SH-SY5Y (cell line): ENCODE measurements around the gene SAP25.

Experiments
- GATA2 ChIP-seq: IDR thresholded peaks from 2 replicates; pipeline ENCODE4 v1.6.1; 2011; ENCODE audit warnings: mild to moderate bottlenecking, low read depth, low read length
- GATA3 ChIP-seq: IDR thresholded peaks from 2 replicates; pipeline ENCODE4 v1.6.1; 2011; ENCODE audit warnings: low read depth, mild to moderate bottlenecking, low read length, moderate library complexity

- no peak for TF ChIP-seq GATA3
- no peak for TF ChIP-seq GATA2
These were observed 32.6 kb upstream of the SAP25 start for GRCh38 chr7:100606313-100606712.
